Measurements from ENCODE around the gene GDI2. TPM values are rescaled to one million over a fixed set of nuclear protein-coding genes. Genes with fewer than 3 reads are reported as not detected.

Gene GDI2
- total RNA-seq, 1 experiment from 2014 or later = 196 TPM

- TF ChIP-seq, protein P1, sequence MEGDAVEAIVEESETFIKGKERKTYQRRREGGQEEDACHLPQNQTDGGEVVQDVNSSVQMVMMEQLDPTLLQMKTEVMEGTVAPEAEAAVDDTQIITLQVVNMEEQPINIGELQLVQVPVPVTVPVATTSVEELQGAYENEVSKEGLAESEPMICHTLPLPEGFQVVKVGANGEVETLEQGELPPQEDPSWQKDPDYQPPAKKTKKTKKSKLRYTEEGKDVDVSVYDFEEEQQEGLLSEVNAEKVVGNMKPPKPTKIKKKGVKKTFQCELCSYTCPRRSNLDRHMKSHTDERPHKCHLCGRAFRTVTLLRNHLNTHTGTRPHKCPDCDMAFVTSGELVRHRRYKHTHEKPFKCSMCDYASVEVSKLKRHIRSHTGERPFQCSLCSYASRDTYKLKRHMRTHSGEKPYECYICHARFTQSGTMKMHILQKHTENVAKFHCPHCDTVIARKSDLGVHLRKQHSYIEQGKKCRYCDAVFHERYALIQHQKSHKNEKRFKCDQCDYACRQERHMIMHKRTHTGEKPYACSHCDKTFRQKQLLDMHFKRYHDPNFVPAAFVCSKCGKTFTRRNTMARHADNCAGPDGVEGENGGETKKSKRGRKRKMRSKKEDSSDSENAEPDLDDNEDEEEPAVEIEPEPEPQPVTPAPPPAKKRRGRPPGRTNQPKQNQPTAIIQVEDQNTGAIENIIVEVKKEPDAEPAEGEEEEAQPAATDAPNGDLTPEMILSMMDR (conservative IDR thresholded peaks at IDR 0.05) = no peak
- TF ChIP-seq EZH2 (IDR thresholded peaks at IDR 0.05; ENCODE audit: low read depth) = no peak
- H3K4me2 ChIP-seq = no peak overlapping the region
- no peaks in the 10 kb centered on the region for H3K9me3 ChIP-seq (ENCODE audit: insufficient read depth, low read depth)
- H3K79me2 ChIP-seq (ENCODE audit: low read depth) = peaks cover 4% of the 10 kb centered on the region; the same call in 1 of the 2 replicates
- intact Hi-C loops (cut with micrococcal nuclease; ENCODE audit: unreplicated experiment) = no loop called here
- peaks cover 25% of the 10 kb centered on the region; the same call in 1 of the 2 replicates for H3F3A ChIP-seq (ENCODE audit: insufficient read depth, low read depth)
- H3K4me1 ChIP-seq (replicated peaks; ENCODE audit: insufficient read depth) = no peaks in the 10 kb centered on the region
- no peak overlapping the region for H3K4me3 ChIP-seq
- 0 out of 2 replicates have a peak, but pooled peaks cover 25% of the 10 kb centered on the region for H3K36me3 ChIP-seq (ENCODE audit: low read depth)
- no peak overlapping the region for H3K27ac ChIP-seq
- ChIA-PET CTCF (no interaction called here), POLR2A (ENCODE audit: unreplicated experiment) (no interaction called here)
- DNase-seq = no peak
- H4K20me1 ChIP-seq (ENCODE audit: insufficient read depth) = no peaks in the 10 kb centered on the region; the same call in 1 of the 2 replicates
- no peak overlapping the region for H2AFZ ChIP-seq
- H3K27me3 ChIP-seq (ENCODE audit: insufficient read depth, low read depth) = no peaks in the 10 kb centered on the region
- no peaks in the 10 kb centered on the region for H3K9me2 ChIP-seq (ENCODE audit: insufficient read depth)
- no TSS peak for BruUV-seq (replicated peaks)
These were observed 47.0 kb downstream of the GDI2 start for GRCh38 chr10:5766189-5766588.

DNA sequence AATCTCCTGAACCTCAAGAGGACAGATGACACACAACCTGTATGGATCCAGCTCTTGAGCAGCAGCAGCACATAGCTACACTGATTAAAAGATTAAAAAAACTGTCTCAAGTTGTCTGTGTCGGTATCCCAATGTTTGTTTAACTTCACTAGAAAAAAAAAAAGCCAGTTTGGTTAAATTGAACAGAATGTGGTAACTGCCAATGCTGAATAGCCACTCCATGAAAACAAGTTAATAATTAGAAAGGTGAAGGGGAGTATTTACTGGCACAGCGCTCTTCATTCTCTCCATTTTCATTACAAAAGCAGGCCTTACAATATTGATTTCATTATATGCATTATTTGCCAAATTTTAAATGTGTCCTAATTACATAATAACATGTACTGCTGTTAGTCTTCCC is 47.6 kb downstream of the GDI2 start:
- Histone ChIP-seq H3K36me3 (ENCODE audit: low read depth) (peaks cover 28% of the 10 kb centered on the region; the same call in 1 of the 2 replicates), H3K79me2 (ENCODE audit: low read depth) (peaks cover 4% of the 10 kb centered on the region; the same call in 1 of the 2 replicates), H3K27me3 (ENCODE audit: insufficient read depth, low read depth) (no peaks in the 10 kb centered on the region), H3F3A (ENCODE audit: insufficient read depth, low read depth) (peaks cover 31% of the 10 kb centered on the region; the same call in 1 of the 2 replicates), H3K9me3 (ENCODE audit: insufficient read depth, low read depth) (no peaks in the 10 kb centered on the region), H3K4me2 (no peak overlapping the region), H3K4me1 (replicated peaks; ENCODE audit: insufficient read depth) (no peaks in the 10 kb centered on the region), H4K20me1 (ENCODE audit: insufficient read depth) (no peaks in the 10 kb centered on the region; the same call in 1 of the 2 replicates), H3K9me2 (ENCODE audit: insufficient read depth) (no peaks in the 10 kb centered on the region), H3K4me3 (no peak overlapping the region), H3K27ac (no peak overlapping the region), H2AFZ (no peak overlapping the region)
- TF ChIP-seq, protein P1 (conservative IDR thresholded peaks at IDR 0.05) = no peak
- no peak for TF ChIP-seq EZH2 (IDR thresholded peaks at IDR 0.05; ENCODE audit: low read depth)
- DNase-seq = no peak
- POLR2A ChIA-PET (ENCODE audit: unreplicated experiment) = interaction anchor here (0.7 kb wide), 1 partner anchor 79 kb away, joined by 9 read pairs; no protein-coding TSS in a partner anchor
- CTCF ChIA-PET = no interaction called here
- intact Hi-C loops (cut with micrococcal nuclease; ENCODE audit: unreplicated experiment) = no loop called here
- no TSS peak for BruUV-seq (replicated peaks)

- POLR2A ChIA-PET (ENCODE audit: unreplicated experiment) = interaction anchor here (0.7 kb wide), 1 partner anchor 78 kb away, joined by 9 read pairs; no protein-coding TSS in a partner anchor
- no peaks in the 10 kb centered on the region for H3K9me3 ChIP-seq (ENCODE audit: insufficient read depth, low read depth)
- no peaks in the 10 kb centered on the region; the same call in 1 of the 2 replicates for H4K20me1 ChIP-seq (ENCODE audit: insufficient read depth)
- H3F3A ChIP-seq (ENCODE audit: insufficient read depth, low read depth) = peaks cover 34% of the 10 kb centered on the region; the same call in 1 of the 2 replicates
- H2AFZ ChIP-seq = no peak overlapping the region
- DNase-seq = no peak
- no peaks in the 10 kb centered on the region for H3K9me2 ChIP-seq (ENCODE audit: insufficient read depth)
- H3K4me2 ChIP-seq = no peak overlapping the region
- no peak overlapping the region for H3K27ac ChIP-seq
- H3K4me3 ChIP-seq = no peak overlapping the region
- BruUV-seq (replicated peaks) = no TSS peak
- peaks cover 29% of the 10 kb centered on the region; the same call in 1 of the 2 replicates for H3K36me3 ChIP-seq (ENCODE audit: low read depth)
- intact Hi-C loops (cut with micrococcal nuclease; ENCODE audit: unreplicated experiment) = no loop called here
- H3K79me2 ChIP-seq (ENCODE audit: low read depth) = peaks cover 4% of the 10 kb centered on the region; the same call in 1 of the 2 replicates
- no peaks in the 10 kb centered on the region for H3K4me1 ChIP-seq (replicated peaks; ENCODE audit: insufficient read depth)
- H3K27me3 ChIP-seq (ENCODE audit: insufficient read depth, low read depth) = no peaks in the 10 kb centered on the region
- TF ChIP-seq EZH2 (IDR thresholded peaks at IDR 0.05; ENCODE audit: low read depth) = no peak
- TF ChIP-seq, protein P1 (conservative IDR thresholded peaks at IDR 0.05) = no peak
- CTCF ChIA-PET = no interaction called here
These were observed 48.6 kb downstream of the GDI2 start for GRCh38 chr10:5764422-5765297.

Data from PC-9 (cell line).